HepG2 (cell line): ENCODE measurements around the gene FBXO2. TPM values are rescaled to one million over a fixed set of nuclear protein-coding genes. Genes with fewer than 3 reads are reported as not detected.

Experiments used
- DMAP1 ChIP-seq: IDR thresholded peaks from 2 replicates; pipeline ENCODE4 v1.6.1; 2016
- IRF2 ChIP-seq: IDR thresholded peaks from 2 replicates; pipeline ENCODE4 v1.6.1; 2018; ENCODE audit warnings: missing genetic modification reagents, missing compliant biosample characterization
- MIXL1 ChIP-seq: IDR thresholded peaks from 2 replicates; pipeline ENCODE4 v1.6.1; 2016
- POLR2AphosphoS2 ChIP-seq: IDR thresholded peaks from 2 replicates; pipeline ENCODE4 v1.6.1; 2011; ENCODE audit warnings: low read depth, low read length, improper control_type of control experiment
- ZBTB21 ChIP-seq: sonication (generic); formaldehyde crosslinking; IDR thresholded peaks from 2 replicates; pipeline ENCODE4 v1.4.0; 2020; ENCODE audit warnings: missing genetic modification reagents
- polyA plus RNA-seq, 8 experiments: library from polyadenylated mRNA; depleted of rRNA in 3 of 8; stranded (reverse) in 7 of 8; unstranded in 1 of 8; fragments of >200 nt; fragmentation: Illumina TruSeq in 4 of 8; extraction: Trizol in 4 of 8; gene quantifications; 2 replicates each; pipeline versions ENCODE4 v1.2.1 to v1.2.3, GENCODE V29; 2011 to 2016; ENCODE audit warnings: low read depth in 4 of 8, missing spikeins in 1 of 8, mixed read lengths in 1 of 8; ENCODE audit not compliant: insufficient read depth in 1 of 8
- total RNA-seq, 5 experiments: library from RNA; depleted of rRNA; stranded (reverse); fragments of >200 nt; fragmentation: Illumina TruSeq; extraction: Trizol; gene quantifications; 2 replicates each; pipeline ENCODE4 v1.2.3, GENCODE V29; 2016; ENCODE audit warnings: low read depth in 1 of 5
- TF ChIP-seq, protein P1 (sequence below): sonication (generic); formaldehyde crosslinking; IDR thresholded peaks from 2 replicates; pipeline ENCODE4 v1.4.0; 2020; ENCODE audit warnings: low read depth, mild to moderate bottlenecking, missing genetic modification reagents
- TF ChIP-seq, protein P2 (sequence below): sonication (generic); formaldehyde crosslinking; IDR thresholded peaks from 2 replicates; pipeline ENCODE4 v1.4.0; 2020; ENCODE audit warnings: missing genetic modification reagents
- TF ChIP-seq, protein P3 (sequence below): sonication (generic); formaldehyde crosslinking; IDR thresholded peaks from 2 replicates; pipeline ENCODE4 v1.4.0; 2020; ENCODE audit warnings: missing genetic modification reagents, borderline replicate concordance
- TF ChIP-seq, protein P4 (sequence below): sonication (generic); formaldehyde crosslinking; IDR thresholded peaks from 2 replicates; pipeline ENCODE4 v1.4.0; 2020; ENCODE audit warnings: missing genetic modification reagents
- TF ChIP-seq, protein P5 (sequence below), 2 experiments: sonication (generic) in 1 of 2; formaldehyde crosslinking in 1 of 2; IDR thresholded peaks; 2 replicates each; pipeline versions ENCODE4 v1.5.1 to v1.6.1; 2011 to 2020; ENCODE audit warnings: borderline replicate concordance in 1 of 2, low read depth in 1 of 2, low read length in 1 of 2, mild to moderate bottlenecking in 1 of 2, missing genetic modification reagents in 1 of 2, moderate library complexity in 1 of 2

Gene FBXO2
- total and polyA plus RNA-seq, 2 of the 13 experiments (the other 11 are each of a cell fraction or from before 2014, with no cell fraction given), result 79.3 to 112 TPM

DNA sequence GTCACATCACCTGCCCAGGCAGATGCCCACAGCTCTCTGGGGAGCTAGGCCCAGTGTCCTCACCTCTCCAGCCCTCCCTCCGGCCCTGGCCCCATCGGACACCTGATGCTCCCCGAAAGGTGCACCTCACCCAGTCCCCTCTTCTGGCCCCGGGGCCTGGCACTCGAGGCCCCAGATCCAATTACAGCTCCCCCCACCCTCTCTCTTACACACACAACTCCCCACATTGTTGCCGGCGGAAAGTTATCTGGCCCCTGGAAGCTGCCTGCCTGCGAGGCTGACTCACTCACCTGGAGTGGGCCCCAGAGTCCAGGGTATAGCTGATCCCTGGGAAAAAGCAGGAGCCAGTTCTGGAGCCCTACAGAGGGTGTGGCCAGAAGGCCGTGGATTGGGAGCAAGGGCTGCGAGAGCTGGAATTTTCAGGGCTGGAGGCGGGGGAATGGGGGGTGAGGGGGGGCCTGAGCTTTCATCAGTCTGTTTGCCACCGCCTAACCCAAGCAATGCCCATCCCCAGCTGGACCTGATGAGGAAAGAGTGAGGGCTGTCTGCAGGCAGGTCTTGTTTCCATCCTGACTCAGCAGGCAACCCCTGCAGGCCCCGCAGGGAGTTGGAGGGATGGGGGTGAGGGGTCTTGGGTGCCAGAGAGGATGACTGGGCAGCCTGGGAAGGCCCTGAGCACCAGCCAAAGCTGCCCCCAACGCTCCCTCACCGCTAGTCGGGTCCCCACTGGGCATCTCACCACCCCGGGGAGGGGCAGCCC is 948 bp downstream of the FBXO2 start (continued):
- TF ChIP-seq, protein P1, sequence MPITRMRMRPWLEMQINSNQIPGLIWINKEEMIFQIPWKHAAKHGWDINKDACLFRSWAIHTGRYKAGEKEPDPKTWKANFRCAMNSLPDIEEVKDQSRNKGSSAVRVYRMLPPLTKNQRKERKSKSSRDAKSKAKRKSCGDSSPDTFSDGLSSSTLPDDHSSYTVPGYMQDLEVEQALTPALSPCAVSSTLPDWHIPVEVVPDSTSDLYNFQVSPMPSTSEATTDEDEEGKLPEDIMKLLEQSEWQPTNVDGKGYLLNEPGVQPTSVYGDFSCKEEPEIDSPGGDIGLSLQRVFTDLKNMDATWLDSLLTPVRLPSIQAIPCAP (CRISPR knock-in tag), result no peak
- TF ChIP-seq MIXL1 (no peak), POLR2AphosphoS2 (no peak), ZBTB21 (no peak), DMAP1 (CRISPR knock-in tag) (peak; percentile 47; the same call in 1 of the 2 replicates), IRF2 (CRISPR knock-in tag) (no peak)
- TF ChIP-seq, protein P2, sequence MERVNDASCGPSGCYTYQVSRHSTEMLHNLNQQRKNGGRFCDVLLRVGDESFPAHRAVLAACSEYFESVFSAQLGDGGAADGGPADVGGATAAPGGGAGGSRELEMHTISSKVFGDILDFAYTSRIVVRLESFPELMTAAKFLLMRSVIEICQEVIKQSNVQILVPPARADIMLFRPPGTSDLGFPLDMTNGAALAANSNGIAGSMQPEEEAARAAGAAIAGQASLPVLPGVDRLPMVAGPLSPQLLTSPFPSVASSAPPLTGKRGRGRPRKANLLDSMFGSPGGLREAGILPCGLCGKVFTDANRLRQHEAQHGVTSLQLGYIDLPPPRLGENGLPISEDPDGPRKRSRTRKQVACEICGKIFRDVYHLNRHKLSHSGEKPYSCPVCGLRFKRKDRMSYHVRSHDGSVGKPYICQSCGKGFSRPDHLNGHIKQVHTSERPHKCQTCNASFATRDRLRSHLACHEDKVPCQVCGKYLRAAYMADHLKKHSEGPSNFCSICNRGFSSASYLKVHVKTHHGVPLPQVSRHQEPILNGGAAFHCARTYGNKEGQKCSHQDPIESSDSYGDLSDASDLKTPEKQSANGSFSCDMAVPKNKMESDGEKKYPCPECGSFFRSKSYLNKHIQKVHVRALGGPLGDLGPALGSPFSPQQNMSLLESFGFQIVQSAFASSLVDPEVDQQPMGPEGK (CRISPR knock-in tag), result peak; percentile 85
- TF ChIP-seq, protein P3, sequence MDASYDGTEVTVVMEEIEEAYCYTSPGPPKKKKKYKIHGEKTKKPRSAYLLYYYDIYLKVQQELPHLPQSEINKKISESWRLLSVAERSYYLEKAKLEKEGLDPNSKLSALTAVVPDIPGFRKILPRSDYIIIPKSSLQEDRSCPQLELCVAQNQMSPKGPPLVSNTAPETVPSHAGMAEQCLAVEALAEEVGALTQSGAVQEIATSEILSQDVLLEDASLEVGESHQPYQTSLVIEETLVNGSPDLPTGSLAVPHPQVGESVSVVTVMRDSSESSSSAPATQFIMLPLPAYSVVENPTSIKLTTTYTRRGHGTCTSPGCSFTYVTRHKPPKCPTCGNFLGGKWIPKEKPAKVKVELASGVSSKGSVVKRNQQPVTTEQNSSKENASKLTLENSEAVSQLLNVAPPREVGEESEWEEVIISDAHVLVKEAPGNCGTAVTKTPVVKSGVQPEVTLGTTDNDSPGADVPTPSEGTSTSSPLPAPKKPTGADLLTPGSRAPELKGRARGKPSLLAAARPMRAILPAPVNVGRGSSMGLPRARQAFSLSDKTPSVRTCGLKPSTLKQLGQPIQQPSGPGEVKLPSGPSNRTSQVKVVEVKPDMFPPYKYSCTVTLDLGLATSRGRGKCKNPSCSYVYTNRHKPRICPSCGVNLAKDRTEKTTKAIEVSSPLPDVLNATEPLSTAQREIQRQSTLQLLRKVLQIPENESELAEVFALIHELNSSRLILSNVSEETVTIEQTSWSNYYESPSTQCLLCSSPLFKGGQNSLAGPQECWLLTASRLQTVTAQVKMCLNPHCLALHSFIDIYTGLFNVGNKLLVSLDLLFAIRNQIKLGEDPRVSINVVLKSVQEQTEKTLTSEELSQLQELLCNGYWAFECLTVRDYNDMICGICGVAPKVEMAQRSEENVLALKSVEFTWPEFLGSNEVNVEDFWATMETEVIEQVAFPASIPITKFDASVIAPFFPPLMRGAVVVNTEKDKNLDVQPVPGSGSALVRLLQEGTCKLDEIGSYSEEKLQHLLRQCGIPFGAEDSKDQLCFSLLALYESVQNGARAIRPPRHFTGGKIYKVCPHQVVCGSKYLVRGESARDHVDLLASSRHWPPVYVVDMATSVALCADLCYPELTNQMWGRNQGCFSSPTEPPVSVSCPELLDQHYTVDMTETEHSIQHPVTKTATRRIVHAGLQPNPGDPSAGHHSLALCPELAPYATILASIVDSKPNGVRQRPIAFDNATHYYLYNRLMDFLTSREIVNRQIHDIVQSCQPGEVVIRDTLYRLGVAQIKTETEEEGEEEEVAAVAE (CRISPR knock-in tag), result peak; percentile 30; the same call in 1 of the 2 replicates
- TF ChIP-seq, protein P4, sequence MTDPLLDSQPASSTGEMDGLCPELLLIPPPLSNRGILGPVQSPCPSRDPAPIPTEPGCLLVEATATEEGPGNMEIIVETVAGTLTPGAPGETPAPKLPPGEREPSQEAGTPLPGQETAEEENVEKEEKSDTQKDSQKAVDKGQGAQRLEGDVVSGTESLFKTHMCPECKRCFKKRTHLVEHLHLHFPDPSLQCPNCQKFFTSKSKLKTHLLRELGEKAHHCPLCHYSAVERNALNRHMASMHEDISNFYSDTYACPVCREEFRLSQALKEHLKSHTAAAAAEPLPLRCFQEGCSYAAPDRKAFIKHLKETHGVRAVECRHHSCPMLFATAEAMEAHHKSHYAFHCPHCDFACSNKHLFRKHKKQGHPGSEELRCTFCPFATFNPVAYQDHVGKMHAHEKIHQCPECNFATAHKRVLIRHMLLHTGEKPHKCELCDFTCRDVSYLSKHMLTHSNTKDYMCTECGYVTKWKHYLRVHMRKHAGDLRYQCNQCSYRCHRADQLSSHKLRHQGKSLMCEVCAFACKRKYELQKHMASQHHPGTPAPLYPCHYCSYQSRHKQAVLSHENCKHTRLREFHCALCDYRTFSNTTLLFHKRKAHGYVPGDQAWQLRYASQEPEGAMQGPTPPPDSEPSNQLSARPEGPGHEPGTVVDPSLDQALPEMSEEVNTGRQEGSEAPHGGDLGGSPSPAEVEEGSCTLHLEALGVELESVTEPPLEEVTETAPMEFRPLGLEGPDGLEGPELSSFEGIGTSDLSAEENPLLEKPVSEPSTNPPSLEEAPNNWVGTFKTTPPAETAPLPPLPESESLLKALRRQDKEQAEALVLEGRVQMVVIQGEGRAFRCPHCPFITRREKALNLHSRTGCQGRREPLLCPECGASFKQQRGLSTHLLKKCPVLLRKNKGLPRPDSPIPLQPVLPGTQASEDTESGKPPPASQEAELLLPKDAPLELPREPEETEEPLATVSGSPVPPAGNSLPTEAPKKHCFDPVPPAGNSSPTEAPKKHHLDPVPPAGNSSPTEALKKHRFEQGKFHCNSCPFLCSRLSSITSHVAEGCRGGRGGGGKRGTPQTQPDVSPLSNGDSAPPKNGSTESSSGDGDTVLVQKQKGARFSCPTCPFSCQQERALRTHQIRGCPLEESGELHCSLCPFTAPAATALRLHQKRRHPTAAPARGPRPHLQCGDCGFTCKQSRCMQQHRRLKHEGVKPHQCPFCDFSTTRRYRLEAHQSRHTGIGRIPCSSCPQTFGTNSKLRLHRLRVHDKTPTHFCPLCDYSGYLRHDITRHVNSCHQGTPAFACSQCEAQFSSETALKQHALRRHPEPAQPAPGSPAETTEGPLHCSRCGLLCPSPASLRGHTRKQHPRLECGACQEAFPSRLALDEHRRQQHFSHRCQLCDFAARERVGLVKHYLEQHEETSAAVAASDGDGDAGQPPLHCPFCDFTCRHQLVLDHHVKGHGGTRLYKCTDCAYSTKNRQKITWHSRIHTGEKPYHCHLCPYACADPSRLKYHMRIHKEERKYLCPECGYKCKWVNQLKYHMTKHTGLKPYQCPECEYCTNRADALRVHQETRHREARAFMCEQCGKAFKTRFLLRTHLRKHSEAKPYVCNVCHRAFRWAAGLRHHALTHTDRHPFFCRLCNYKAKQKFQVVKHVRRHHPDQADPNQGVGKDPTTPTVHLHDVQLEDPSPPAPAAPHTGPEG, result no peak
- TF ChIP-seq, protein P5, sequence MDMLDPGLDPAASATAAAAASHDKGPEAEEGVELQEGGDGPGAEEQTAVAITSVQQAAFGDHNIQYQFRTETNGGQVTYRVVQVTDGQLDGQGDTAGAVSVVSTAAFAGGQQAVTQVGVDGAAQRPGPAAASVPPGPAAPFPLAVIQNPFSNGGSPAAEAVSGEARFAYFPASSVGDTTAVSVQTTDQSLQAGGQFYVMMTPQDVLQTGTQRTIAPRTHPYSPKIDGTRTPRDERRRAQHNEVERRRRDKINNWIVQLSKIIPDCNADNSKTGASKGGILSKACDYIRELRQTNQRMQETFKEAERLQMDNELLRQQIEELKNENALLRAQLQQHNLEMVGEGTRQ (IDR thresholded peaks at IDR 0.05; ENCODE audit: low read depth, low read length), result no peak
- TF ChIP-seq, protein P5 (CRISPR knock-in tag; IDR thresholded peaks at IDR 0.05; ENCODE audit: borderline replicate concordance), result no peak
